Activated CD4-positive, alpha-beta T cell treated with anti-CD3 and anti-CD28 coated beads for 36 hours (primary cell): ENCODE results near the gene KRT86. TPM values are rescaled to one million over a fixed set of nuclear protein-coding genes. Genes with fewer than 3 reads are reported as not detected.

Experiments
- ATAC-seq: fragments of 200-7000 bp; cut with Tn5 transposase; one replicate; pipeline ENCODE4 v1.10.0; 2021; ENCODE audit warnings: mild to moderate bottlenecking, moderate library complexity
- CTCF ChIA-PET: fragments of 350-600 bp; sonication (Branson Sonifier 250); formaldehyde crosslinking; loops from one replicate; lab custom pipeline; 2021; ENCODE audit warnings: antibody characterized with exemption; lab: Charles Lee
- POLR2A ChIA-PET: fragments of 350-600 bp; sonication (Branson Sonifier 250); formaldehyde crosslinking; loops from one replicate; lab custom pipeline; 2021; ENCODE audit warnings: antibody characterized with exemption, inconsistent platforms; lab: Charles Lee
- DNase-seq: peaks from one replicate; pipeline ENCODE4 v3.0.0-alpha.2; 2020
- H3K27ac Mint-ChIP-seq: one replicate; pipeline ENCODE4 v1.8.0; 2021; ENCODE audit warnings: mixed read lengths
- H3K27me3 Mint-ChIP-seq: one replicate; pipeline ENCODE4 v1.8.0; 2021; ENCODE audit warnings: mixed read lengths
- H3K36me3 Mint-ChIP-seq: one replicate; pipeline ENCODE4 v1.8.0; 2021; ENCODE audit warnings: low read depth, mixed read lengths
- H3K4me1 Mint-ChIP-seq: one replicate; pipeline ENCODE4 v1.8.0; 2021; ENCODE audit warnings: mixed read lengths
- H3K4me3 Mint-ChIP-seq: one replicate; pipeline ENCODE4 v1.8.0; 2021; ENCODE audit warnings: mild to moderate bottlenecking, moderate library complexity, mixed read lengths
- H3K9me3 Mint-ChIP-seq: one replicate; pipeline ENCODE4 v1.8.0; 2021; ENCODE audit warnings: low read depth, mixed read lengths
- intact Hi-C, 2 experiments: fragments of 100-400 bp; cut with DNase I in 1 of 2; cut with micrococcal nuclease in 1 of 2; formaldehyde crosslinking; loops; one replicate each; pipeline versions ENCODE4 v1.14.2 to v1.15.1; 2022 to 2024; cut with DNase I, micrococcal nuclease
- total RNA-seq, 2 experiments: library from RNA; stranded (reverse); gene quantifications; one replicate each; pipeline ENCODE4 v1.2.3, GENCODE V29; 2021

The KRT86 gene
- total RNA-seq, 2 experiments from 2014 or later: not detected

- ChIA-PET CTCF (no interaction called here), POLR2A (no interaction called here)
- Mint-ChIP-seq H3K27me3 (peaks cover 20% of the 10 kb centered on the region), H3K4me1 (peaks cover 13% of the 10 kb centered on the region), H3K9me3 (no peaks in the 10 kb centered on the region), H3K27ac (no peak overlapping the region), H3K4me3 (no peak overlapping the region), H3K36me3 (no peaks in the 10 kb centered on the region)
- no peak for DNase-seq
- intact Hi-C loops: no loop called here
- ATAC-seq: no peak
Observed at GRCh38 chr12:52323001-52323400, 48.6 kb downstream of the KRT86 start.

DNA sequence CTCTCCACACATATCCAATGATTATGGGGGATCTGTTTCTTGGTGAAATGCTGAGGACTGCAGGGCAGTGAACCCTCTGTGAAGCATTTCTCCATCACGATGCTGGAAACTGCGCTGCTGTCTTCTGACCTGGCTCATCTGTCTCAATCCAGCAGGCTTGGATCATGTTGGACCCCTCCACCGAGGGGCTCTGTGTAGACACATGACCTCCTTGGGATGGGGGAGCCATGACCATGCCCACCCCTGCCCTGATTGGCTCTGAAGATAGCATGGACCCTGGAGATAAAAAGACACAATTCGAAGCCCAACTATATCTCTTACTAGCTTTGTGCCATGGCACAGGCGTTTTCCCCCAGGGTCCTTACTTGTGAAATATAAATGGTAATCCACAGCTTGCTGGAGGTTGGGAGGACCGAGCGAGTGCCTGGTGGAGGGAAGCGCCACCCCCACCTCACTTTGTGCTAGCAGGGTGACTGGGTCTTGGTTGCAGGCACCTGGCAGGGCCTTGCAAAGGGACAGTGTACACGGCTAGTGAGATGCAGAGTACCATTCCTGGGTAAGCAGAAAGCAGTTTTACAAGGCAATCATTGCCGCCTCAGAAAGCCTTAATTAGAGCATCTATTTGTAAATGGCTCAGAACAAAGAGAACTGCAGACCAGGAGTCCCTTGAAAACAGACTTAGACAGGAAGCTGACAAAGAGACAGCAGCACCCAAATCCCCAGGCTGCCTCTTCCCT lies 49.1 kb downstream of the KRT86 start:
- ATAC-seq (no peak), DNase-seq (no peak)
- no peaks in the 10 kb centered on the region for H3K36me3 Mint-ChIP-seq
- no peak overlapping the region for H3K4me3 Mint-ChIP-seq
- intact Hi-C loops: no loop called here
- H3K27me3 Mint-ChIP-seq: peaks cover 20% of the 10 kb centered on the region
- peaks cover 14% of the 10 kb centered on the region for H3K4me1 Mint-ChIP-seq
- CTCF ChIA-PET: no interaction called here
- no peaks in the 10 kb centered on the region for H3K9me3 Mint-ChIP-seq
- POLR2A ChIA-PET: no interaction called here
- no peak overlapping the region for H3K27ac Mint-ChIP-seq

DNA sequence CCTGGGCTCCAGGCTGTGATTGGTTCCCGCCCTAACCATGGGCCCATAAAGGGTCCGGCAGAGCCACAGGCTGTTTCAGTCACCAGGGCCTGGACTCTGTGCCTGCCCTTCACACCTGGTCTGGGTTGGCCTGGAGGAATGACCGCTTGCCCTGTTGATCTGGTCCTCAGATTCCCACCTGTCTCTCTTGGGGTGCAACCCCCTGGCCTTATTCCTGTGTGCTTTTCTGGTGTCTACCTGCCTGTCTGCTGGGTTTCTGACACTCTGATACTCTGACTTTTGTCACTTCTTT lies 49.7 kb downstream of the KRT86 start:
- intact Hi-C loops: no loop called here
- no peaks in the 10 kb centered on the region for H3K36me3 Mint-ChIP-seq
- DNase-seq: no peak
- ATAC-seq: no peak
- ChIA-PET POLR2A (no interaction called here), CTCF (no interaction called here)
- H3K4me3 Mint-ChIP-seq: no peak overlapping the region
- H3K27me3 Mint-ChIP-seq: peaks cover 20% of the 10 kb centered on the region
- H3K27ac Mint-ChIP-seq: no peak overlapping the region
- no peaks in the 10 kb centered on the region for H3K9me3 Mint-ChIP-seq
- H3K4me1 Mint-ChIP-seq: peaks cover 14% of the 10 kb centered on the region

- no peak overlapping the region for H3K27ac Mint-ChIP-seq
- CTCF ChIA-PET: interaction anchor here (0.5 to 4.3 kb wide), 35 partner anchors 9 to 582 kb away, joined by 3 to 17 read pairs (median 4); partner anchors contain the start of gene KRT79
- H3K9me3 Mint-ChIP-seq: no peaks in the 10 kb centered on the region
- H3K27me3 Mint-ChIP-seq: peaks cover 10% of the 10 kb centered on the region
- no peak overlapping the region for H3K4me3 Mint-ChIP-seq
- ATAC-seq: peak; percentile 99
- no peaks in the 10 kb centered on the region for H3K36me3 Mint-ChIP-seq
- intact Hi-C loops: loop anchor here (1.0 to 5.0 kb wide), 5 partner anchors 48 to 175 kb away; no protein-coding TSS in a partner anchor
- peaks cover 14% of the 10 kb centered on the region for H3K4me1 Mint-ChIP-seq
- peak; percentile 87 for DNase-seq
- POLR2A ChIA-PET: interaction anchor here (0.6 kb wide), 1 partner anchor 294 kb away, joined by 3 read pairs; no protein-coding TSS in a partner anchor
Observed at GRCh38 chr12:52327052-52327829, 52.8 kb downstream of the KRT86 start.

DNA sequence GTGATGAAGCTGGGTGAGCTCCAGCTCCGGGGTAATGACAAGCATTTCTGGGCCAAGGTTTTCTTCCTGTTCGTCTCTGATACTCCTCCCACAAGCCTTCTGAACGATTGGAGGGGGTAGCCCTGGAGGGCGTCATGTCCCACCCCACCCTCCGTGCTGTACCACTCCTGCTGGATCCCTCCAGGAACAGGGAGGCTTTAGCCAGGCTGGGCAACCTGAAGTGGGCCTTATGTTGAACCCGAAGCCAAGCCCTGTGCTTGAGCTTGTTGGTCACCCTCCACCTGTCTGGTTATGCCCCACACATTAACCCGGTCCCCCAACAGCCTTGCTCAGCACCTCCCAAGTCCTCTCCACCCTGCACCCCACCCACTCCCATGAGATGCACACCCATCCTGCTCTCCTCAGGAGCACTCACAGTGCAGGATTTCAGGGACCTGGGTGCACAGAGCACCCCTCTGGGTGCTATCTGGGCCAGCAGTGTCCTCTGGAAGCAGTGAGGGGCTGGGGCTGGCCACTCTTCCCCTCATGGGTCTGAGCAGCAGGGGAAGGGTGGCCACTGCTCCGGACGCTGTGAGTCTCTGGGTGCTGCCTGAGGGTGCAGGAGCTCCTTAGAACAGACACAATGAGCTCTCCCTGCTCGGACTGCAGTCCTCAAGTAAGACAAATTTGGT lies 53.5 kb downstream of the KRT86 start:
- intact Hi-C loops: loop anchor here (1.0 to 5.0 kb wide), 5 partner anchors 49 to 176 kb away; no protein-coding TSS in a partner anchor
- ChIA-PET CTCF (interaction anchor here (0.5 to 4.3 kb wide), 35 partner anchors 10 to 581 kb away, joined by 3 to 17 read pairs (median 4); partner anchors contain the start of gene KRT79), POLR2A (interaction anchor here (0.6 kb wide), 1 partner anchor 295 kb away, joined by 3 read pairs; no protein-coding TSS in a partner anchor)
- peaks cover 4% of the 10 kb centered on the region for H3K27me3 Mint-ChIP-seq
- no peak overlapping the region for H3K27ac Mint-ChIP-seq
- DNase-seq (no peak), ATAC-seq (no peak)
- no peaks in the 10 kb centered on the region for H3K36me3 Mint-ChIP-seq
- H3K9me3 Mint-ChIP-seq: no peaks in the 10 kb centered on the region
- H3K4me1 Mint-ChIP-seq: peaks cover 14% of the 10 kb centered on the region
- no peak overlapping the region for H3K4me3 Mint-ChIP-seq

DNA sequence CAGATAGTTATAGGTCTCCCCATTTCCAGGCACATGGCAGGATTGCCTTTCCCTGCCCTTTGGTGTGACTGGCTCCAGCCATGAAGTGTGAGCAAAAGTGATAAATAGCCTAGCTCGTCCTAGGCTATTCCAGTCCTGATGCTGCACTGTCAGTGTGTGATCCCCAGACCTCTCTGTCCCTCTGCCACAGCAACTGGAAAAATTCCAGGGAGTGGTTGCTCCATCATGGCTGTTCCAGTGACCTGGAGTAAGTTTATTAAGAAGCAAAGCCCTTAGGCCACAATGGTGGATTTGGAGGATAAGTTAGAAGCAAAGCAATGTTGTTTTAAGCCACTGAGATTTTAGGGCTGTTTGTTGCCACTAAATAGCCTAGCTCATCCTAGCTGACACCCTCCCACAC lies 56.6 kb downstream of the KRT86 start:
- no peak overlapping the region for H3K4me3 Mint-ChIP-seq
- H3K4me1 Mint-ChIP-seq: peaks cover 14% of the 10 kb centered on the region
- intact Hi-C loops: no loop called here
- ChIA-PET CTCF (interaction anchor here (0.6 to 1.9 kb wide), 3 partner anchors 23 to 52 kb away, joined by 3 to 9 read pairs (median 4); no protein-coding TSS in a partner anchor), POLR2A (no interaction called here)
- DNase-seq (no peak), ATAC-seq (no peak)
- peaks cover 6% of the 10 kb centered on the region for H3K27me3 Mint-ChIP-seq
- H3K36me3 Mint-ChIP-seq: no peaks in the 10 kb centered on the region
- no peak overlapping the region for H3K27ac Mint-ChIP-seq
- no peaks in the 10 kb centered on the region for H3K9me3 Mint-ChIP-seq

DNA sequence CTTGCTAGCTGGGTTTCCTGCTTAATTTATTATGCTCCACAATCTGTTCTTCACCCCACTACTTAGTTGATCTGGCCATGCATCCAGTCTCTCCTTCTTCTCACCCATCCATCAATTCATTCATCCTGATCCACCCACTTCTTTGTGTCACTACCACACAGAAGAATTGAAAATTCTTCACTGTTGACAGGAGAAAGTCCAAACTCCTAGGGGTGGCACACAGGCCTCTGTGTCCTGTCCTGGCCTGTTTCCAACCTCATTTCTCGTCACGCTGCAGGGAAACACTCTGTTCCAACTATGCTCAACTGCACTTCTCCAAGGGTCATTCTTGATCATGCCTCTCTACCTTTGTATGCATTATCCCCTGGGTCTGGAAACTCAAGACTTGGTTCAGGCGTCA lies 57.4 kb downstream of the KRT86 start:
- Mint-ChIP-seq H3K4me3 (no peak overlapping the region), H3K4me1 (peaks cover 16% of the 10 kb centered on the region), H3K36me3 (no peaks in the 10 kb centered on the region), H3K27ac (no peak overlapping the region), H3K9me3 (peaks cover 3% of the 10 kb centered on the region), H3K27me3 (peaks cover 10% of the 10 kb centered on the region)
- ChIA-PET POLR2A (no interaction called here), CTCF (interaction anchor here (0.8 to 1.9 kb wide), 2 partner anchors 23 to 53 kb away, joined by 4 to 9 read pairs; no protein-coding TSS in a partner anchor)
- DNase-seq: no peak
- no peak for ATAC-seq
- intact Hi-C loops: no loop called here

GRCh38 chr12:52332381-52332780 lies 57.9 kb downstream of the KRT86 start:
- Mint-ChIP-seq H3K4me1 (peaks cover 14% of the 10 kb centered on the region), H3K4me3 (no peak overlapping the region), H3K27me3 (peaks cover 10% of the 10 kb centered on the region), H3K36me3 (no peaks in the 10 kb centered on the region), H3K9me3 (peaks cover 3% of the 10 kb centered on the region), H3K27ac (no peak overlapping the region)
- ChIA-PET POLR2A (no interaction called here), CTCF (interaction anchor here (0.7 to 1.1 kb wide), 2 partner anchors 53 to 103 kb away, joined by 3 read pairs; no protein-coding TSS in a partner anchor)
- DNase-seq: no peak
- intact Hi-C loops: no loop called here
- no peak for ATAC-seq

DNA sequence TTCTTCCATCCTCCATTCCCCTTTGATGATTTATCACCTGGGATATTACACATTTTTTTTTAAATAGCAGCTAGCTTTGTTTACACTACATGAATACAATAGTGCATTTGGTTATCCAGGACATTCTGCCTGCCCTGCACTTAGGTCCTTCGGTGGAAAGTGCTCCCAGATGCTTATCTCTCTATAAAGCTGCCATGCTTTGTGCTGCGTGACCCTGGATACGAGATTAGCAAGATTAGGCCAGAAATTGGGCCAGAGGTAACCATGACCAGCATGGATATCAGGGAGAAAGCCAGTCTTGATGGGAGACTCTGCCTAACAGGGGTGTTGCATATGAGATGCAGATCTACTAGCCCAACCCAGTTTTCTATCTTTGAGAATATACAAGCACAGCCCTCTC lies 58.9 kb downstream of the KRT86 start:
- CTCF ChIA-PET: interaction anchor here (1.1 kb wide), 1 partner anchor 54 kb away, joined by 3 read pairs; no protein-coding TSS in a partner anchor
- peaks cover 3% of the 10 kb centered on the region for H3K9me3 Mint-ChIP-seq

DNA sequence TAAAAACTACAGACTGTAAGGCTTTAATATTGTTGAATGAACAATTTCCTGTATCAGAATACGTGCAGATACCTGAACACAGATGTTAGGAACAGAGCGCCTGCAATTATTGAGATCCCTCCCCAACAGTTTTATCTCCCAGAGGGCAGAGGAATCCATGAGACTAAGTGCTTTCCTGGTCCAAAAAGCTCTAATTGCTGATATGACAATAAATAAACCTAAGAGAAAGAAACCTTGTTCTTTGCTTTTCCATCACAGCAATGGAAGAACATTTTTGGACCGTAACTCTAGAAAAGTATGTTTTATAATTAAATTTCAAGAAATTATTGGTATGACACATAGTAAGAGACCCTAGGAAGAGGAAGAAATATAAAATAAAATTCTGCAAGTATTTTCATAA lies 59.7 kb downstream of the KRT86 start:
- Mint-ChIP-seq H3K27me3 (peaks cover 15% of the 10 kb centered on the region), H3K4me3 (no peak overlapping the region), H3K36me3 (no peaks in the 10 kb centered on the region), H3K9me3 (peaks cover 3% of the 10 kb centered on the region), H3K27ac (no peak overlapping the region), H3K4me1 (peaks cover 8% of the 10 kb centered on the region)
- ATAC-seq: no peak
- intact Hi-C loops: no loop called here
- CTCF ChIA-PET: no interaction called here
- POLR2A ChIA-PET: no interaction called here
- no peak for DNase-seq

More for the DNA sequence above, 58.9 kb downstream of the KRT86 start:
- Mint-ChIP-seq H3K4me1 (peaks cover 8% of the 10 kb centered on the region), H3K27ac (no peak overlapping the region), H3K27me3 (peaks cover 10% of the 10 kb centered on the region), H3K4me3 (no peak overlapping the region), H3K36me3 (no peaks in the 10 kb centered on the region)
- DNase-seq (no peak), ATAC-seq (no peak)
- POLR2A ChIA-PET: no interaction called here
- intact Hi-C loops: no loop called here
